GM19467 (cell line): Measurements from ENCODE around the gene SLC37A4.
"Not testable (repeated sequence)": the region's sequence is repeated elsewhere in the genome, so short reads cannot be mapped to it uniquely, and the experiment has no call there.

Source experiments
- ATAC-seq: cut with Tn5 transposase; IDR thresholded peaks from one replicate; pipeline ENCODE4 v1.9.1; 2021; ENCODE audit warnings: mild to moderate bottlenecking, moderate library complexity; ENCODE audit not compliant: unreplicated experiment

The SLC37A4 gene

GRCh38 chr11:119042927-119043326 lies 12.2 kb upstream of the SLC37A4 start:
- ATAC-seq = no peak

- no peak for ATAC-seq
Measured at GRCh38 chr11:119041821-119042514, 11.3 kb upstream of the SLC37A4 start.

- ATAC-seq = not testable (repeated sequence)
Measured at GRCh38 chr11:119039471-119039870, 8.8 kb upstream of the SLC37A4 start.

GRCh38 chr11:119038884-119039283 lies 8.2 kb upstream of the SLC37A4 start:
- no peak for ATAC-seq

GRCh38 chr11:119034813-119035212 lies 4.1 kb upstream of the SLC37A4 start:
- ATAC-seq = no peak

GRCh38 chr11:119033421-119033820 lies 2.7 kb upstream of the SLC37A4 start:
- not testable (repeated sequence) for ATAC-seq

GRCh38 chr11:119031912-119032280 lies 1.2 kb upstream of the SLC37A4 start:
- ATAC-seq = no peak

GRCh38 chr11:119030029-119030328 lies 698 bp downstream of the SLC37A4 start:
- ATAC-seq = peak; percentile 14

- ATAC-seq = no peak
Measured at GRCh38 chr11:119029340-119030028, 1.2 kb downstream of the SLC37A4 start.

- ATAC-seq = no peak
Measured at GRCh38 chr11:119029069-119029339, 1.7 kb downstream of the SLC37A4 start.

GRCh38 chr11:119028346-119029068 lies 2.2 kb downstream of the SLC37A4 start:
- ATAC-seq = no peak

GRCh38 chr11:119027561-119028345 lies 2.9 kb downstream of the SLC37A4 start:
- ATAC-seq = no peak

GRCh38 chr11:119026970-119027369 lies 3.7 kb downstream of the SLC37A4 start:
- ATAC-seq = no peak

- no peak for ATAC-seq
Measured at GRCh38 chr11:119025978-119026766, 4.5 kb downstream of the SLC37A4 start.

GRCh38 chr11:119025541-119025940 lies 5.1 kb downstream of the SLC37A4 start:
- no peak for ATAC-seq

GRCh38 chr11:119025099-119025473 lies 5.6 kb downstream of the SLC37A4 start:
- ATAC-seq = no peak

- no peak for ATAC-seq
Measured at GRCh38 chr11:119024430-119025098, 6.1 kb downstream of the SLC37A4 start.

GRCh38 chr11:119023741-119024140 lies 6.9 kb downstream of the SLC37A4 start:
- ATAC-seq = no peak

- no peak for ATAC-seq
Measured at GRCh38 chr11:119021631-119022030, 9.0 kb downstream of the SLC37A4 start.

GRCh38 chr11:119019996-119020395 lies 10.7 kb downstream of the SLC37A4 start:
- no peak for ATAC-seq
